H1 (cell line): ENCODE results near the gene ACVR2B. TPM values are rescaled to one million over a fixed set of nuclear protein-coding genes. Genes with fewer than 3 reads are reported as not detected.

Experiments used
- CTCF ChIA-PET: fragments of 300-600 bp; sonication (Branson Sonifier 250); formaldehyde crosslinking; loops from one replicate; lab custom pipeline; 2021; ENCODE audit not compliant: partially characterized antibody; lab: Charles Lee
- POLR2A ChIA-PET: fragments of 300-600 bp; sonication (Branson Sonifier 250); formaldehyde crosslinking; loops from one replicate; lab custom pipeline; 2021; ENCODE audit warnings: inconsistent platforms; ENCODE audit not compliant: partially characterized antibody; lab: Charles Lee
- DNase-seq, 2 experiments: peaks; one replicate each; pipeline versions ENCODE4 v3.0.0 to v3.0.0-alpha.2; 2010 to 2022; ENCODE audit warnings: low spot score in 2 of 2, low read depth in 1 of 2, mixed read lengths in 1 of 2
- FAIRE-seq: peaks from 2 replicates; lab custom pipeline; 2011; peaks lifted over from hg19 to GRCh38; lab: Jason Lieb, UNC
- H2AFZ ChIP-seq: 2 replicates; pipeline ENCODE4 v1.8.1; 2012; ENCODE audit warnings: low read length, inconsistent platforms
- H2AK5ac ChIP-seq: 2 replicates; pipeline ENCODE4 v1.6.1; 2013; ENCODE audit warnings: low read depth, low read length
- H2BK120ac ChIP-seq: replicated peaks from 2 replicates; pipeline ENCODE3; 2013; ENCODE audit warnings: low read depth, low read length, inconsistent platforms
- H2BK12ac ChIP-seq: 2 replicates; pipeline ENCODE4 v1.6.1; 2013; ENCODE audit warnings: low read depth, low read length
- H2BK15ac ChIP-seq: 2 replicates; pipeline ENCODE4 v1.6.1; 2013; ENCODE audit warnings: low read length
- H2BK20ac ChIP-seq: 2 replicates; pipeline ENCODE4 v1.6.1; 2013; ENCODE audit warnings: low read length
- H2BK5ac ChIP-seq: 2 replicates; pipeline ENCODE4 v1.6.1; 2013; ENCODE audit warnings: low read depth, low read length
- H3K14ac ChIP-seq: 2 replicates; pipeline ENCODE4 v1.6.1; 2013; ENCODE audit warnings: inconsistent platforms; ENCODE audit not compliant: insufficient read length
- H3K18ac ChIP-seq: 2 replicates; pipeline ENCODE4 v1.6.1; 2013; ENCODE audit warnings: low read length; ENCODE audit errors: extremely low read depth
- H3K23ac ChIP-seq: 2 replicates; pipeline ENCODE4 v1.6.1; 2013; ENCODE audit warnings: inconsistent platforms; ENCODE audit not compliant: insufficient read length
- H3K23me2 ChIP-seq: 2 replicates; pipeline ENCODE4 v1.6.1; 2013; ENCODE audit warnings: low read depth, low read length
- H3K27ac ChIP-seq: 2 replicates; pipeline ENCODE4 v1.6.1; 2011; ENCODE audit warnings: low read depth, low read length, inconsistent platforms
- H3K27me3 ChIP-seq, 4 experiments: replicated peaks in 1 of 4; 1 replicate in 1 of 4; 2 replicates in 3 of 4; pipeline versions ENCODE4 v1.6.1 to v1.8.1; 2011 to 2013; ENCODE audit warnings: low read length in 3 of 4, mild to moderate bottlenecking in 3 of 4, inconsistent platforms in 2 of 4, mixed read lengths in 2 of 4, moderate library complexity in 1 of 4; ENCODE audit not compliant: control insufficient read depth in 3 of 4, insufficient read depth in 3 of 4; ENCODE audit errors: extremely low read depth in 1 of 4
- H3K36me3 ChIP-seq, 4 experiments: 2 replicates each; pipeline versions ENCODE4 v1.6.1 to v1.8.1; 2011 to 2013; ENCODE audit warnings: mild to moderate bottlenecking in 4 of 4, low read length in 3 of 4, moderate library complexity in 2 of 4, control low read depth in 1 of 4, inconsistent platforms in 1 of 4; ENCODE audit not compliant: insufficient read depth in 4 of 4, control insufficient read depth in 2 of 4
- H3K4ac ChIP-seq: replicated peaks from 2 replicates; pipeline ENCODE3; 2013; ENCODE audit warnings: low read length, low read depth, mixed read lengths, inconsistent platforms; ENCODE audit not compliant: insufficient read length
- H3K4me1 ChIP-seq, 4 experiments: replicated peaks in 1 of 4; 1 replicate in 1 of 4; 2 replicates in 3 of 4; pipeline versions ENCODE4 v1.6.1 to v1.8.1; 2011 to 2013; ENCODE audit warnings: low read length in 3 of 4, inconsistent platforms in 2 of 4, mixed read lengths in 1 of 4; ENCODE audit not compliant: insufficient read depth in 4 of 4, control insufficient read depth in 3 of 4
- H3K4me2 ChIP-seq, 2 experiments: 2 replicates each; pipeline versions ENCODE4 v1.6.1 to v1.8.1; 2011 to 2013; ENCODE audit warnings: low read depth in 2 of 2, low read length in 2 of 2, control low read depth in 1 of 2, inconsistent platforms in 1 of 2, mild to moderate bottlenecking in 1 of 2; ENCODE audit not compliant: insufficient read depth in 1 of 2
- H3K4me3 ChIP-seq, 4 experiments: fragments of 200-600, 300-600 bp in 1 of 4; sonication (generic), shearing (Covaris generic), sonication (Bioruptor Twin) in 1 of 4; 2 replicates each; pipeline versions ENCODE4 v1.5.1 to v1.8.1; 2011 to 2016; ENCODE audit warnings: low read length in 4 of 4, low read depth in 3 of 4, control low read depth in 2 of 4, inconsistent platforms in 2 of 4, mild to moderate bottlenecking in 2 of 4, mixed read lengths in 1 of 4, moderate library complexity in 1 of 4; ENCODE audit not compliant: insufficient read depth in 2 of 4; ENCODE audit errors: extremely low read depth in 1 of 4
- H3K56ac ChIP-seq: replicated peaks from 2 replicates; pipeline ENCODE3; 2013; ENCODE audit warnings: low read depth, mild to moderate bottlenecking, mixed read lengths, low read length, inconsistent platforms; ENCODE audit not compliant: insufficient read length
- H3K79me1 ChIP-seq: 2 replicates; pipeline ENCODE4 v1.6.1; 2013; ENCODE audit warnings: low read depth, low read length, control low read depth
- H3K79me2 ChIP-seq, 2 experiments: 2 replicates each; pipeline versions ENCODE4 v1.6.1 to v1.8.1; 2012 to 2013; ENCODE audit warnings: low read length in 2 of 2, mild to moderate bottlenecking in 2 of 2, inconsistent platforms in 1 of 2; ENCODE audit not compliant: insufficient read depth in 2 of 2, control insufficient read depth in 1 of 2
- H3K9ac ChIP-seq, 4 experiments: replicated peaks in 1 of 4; 1 replicate in 1 of 4; 2 replicates in 3 of 4; pipeline versions ENCODE4 v1.6.1 to v1.8.1; 2011 to 2013; ENCODE audit warnings: low read depth in 3 of 4, low read length in 3 of 4, control low read depth in 2 of 4, mild to moderate bottlenecking in 2 of 4, moderate library complexity in 2 of 4, inconsistent platforms in 1 of 4; ENCODE audit errors: extremely low read depth in 1 of 4
- H3K9me3 ChIP-seq, 2 experiments: 2 replicates each; pipeline versions ENCODE4 v1.6.1 to v1.8.1; 2012 to 2013; ENCODE audit warnings: mild to moderate bottlenecking in 2 of 2, moderate library complexity in 2 of 2, control low read depth in 1 of 2, inconsistent platforms in 1 of 2, low read depth in 1 of 2, low read length in 1 of 2, mixed read lengths in 1 of 2; ENCODE audit not compliant: insufficient read depth in 2 of 2
- H4K20me1 ChIP-seq, 2 experiments: replicated peaks in 1 of 2; 2 replicates each; pipeline versions ENCODE3 to v1.8.1; 2011 to 2013; ENCODE audit warnings: inconsistent platforms in 2 of 2, low read length in 2 of 2, mild to moderate bottlenecking in 1 of 2; ENCODE audit not compliant: insufficient read depth in 2 of 2, control insufficient read depth in 1 of 2
- H4K5ac ChIP-seq: 2 replicates; pipeline ENCODE4 v1.6.1; 2013; ENCODE audit warnings: low read length, low read depth, mixed read lengths, inconsistent platforms; ENCODE audit not compliant: insufficient read length
- H4K8ac ChIP-seq: 2 replicates; pipeline ENCODE4 v1.8.0; 2013; ENCODE audit warnings: mild to moderate bottlenecking, moderate library complexity, low read length, inconsistent platforms; ENCODE audit not compliant: insufficient read depth; ENCODE audit errors: extremely low read depth
- H4K91ac ChIP-seq: replicated peaks from 2 replicates; pipeline ENCODE3; 2013; ENCODE audit warnings: low read length, mixed read lengths, inconsistent platforms; ENCODE audit not compliant: insufficient read length
- EP300 ChIP-seq, 2 experiments: IDR thresholded peaks; 1 replicate in 1 of 2; 2 replicates in 1 of 2; pipeline ENCODE4 v1.6.1; 2011 to 2012; ENCODE audit warnings: low read depth in 2 of 2, low read length in 2 of 2, mild to moderate bottlenecking in 2 of 2, borderline replicate concordance in 1 of 2, inconsistent platforms in 1 of 2, moderate library complexity in 1 of 2
- EZH2 ChIP-seq: fragments of 200-600 bp; sonication (generic); IDR thresholded peaks from 2 replicates; pipeline ENCODE4 v1.7.1; 2012; ENCODE audit warnings: low read depth, mild to moderate bottlenecking, moderate library complexity, low read length, inconsistent platforms; ENCODE audit not compliant: severe bottlenecking
- FOSL1 ChIP-seq: IDR thresholded peaks from 2 replicates; pipeline ENCODE4 v1.6.1; 2011; ENCODE audit warnings: mild to moderate bottlenecking, low read depth, low read length, moderate library complexity; ENCODE audit not compliant: insufficient read depth
- KDM1A ChIP-seq: fragments of 200-600, 300-600 bp; sonication (generic); IDR thresholded peaks from 2 replicates; pipeline ENCODE4 v1.7.1; 2016; ENCODE audit warnings: mild to moderate bottlenecking, low read length, borderline replicate concordance
- KDM5A ChIP-seq: fragments of 200-600 bp; IDR thresholded peaks from 2 replicates; pipeline ENCODE4 v1.7.1; 2012; ENCODE audit warnings: mild to moderate bottlenecking, low read length, inconsistent platforms, mixed read lengths
- PHF8 ChIP-seq: fragments of 200-600 bp; sonication (generic); conservative IDR thresholded peaks from 2 replicates; pipeline ENCODE4 v1.7.1; 2012; ENCODE audit warnings: low read depth, mild to moderate bottlenecking, inconsistent platforms, low read length, moderate library complexity
- TCF12 ChIP-seq: IDR thresholded peaks from 2 replicates; pipeline ENCODE4 v1.6.1; 2011; ENCODE audit warnings: low read depth, mild to moderate bottlenecking, low read length
- WGBS, 2 experiments: shearing (Covaris generic) in 1 of 2; methylation state at CpG; one replicate each; pipeline versions ENCODE4 v1.1.6 to v1.1.7; 2013 to 2015; ENCODE audit warnings: low lambda C conversion rate in 2 of 2, mixed read lengths in 2 of 2, inconsistent platforms in 1 of 2, low coverage in 1 of 2, missing lambda C conversion rate in 1 of 2; ENCODE audit not compliant: insufficient replicate concordance in 2 of 2, insufficient coverage in 1 of 2, insufficient read length in 1 of 2; ENCODE audit errors: extremely low coverage in 1 of 2, missing lambda C conversion rate in 1 of 2; 5-methylcytosine and 5-hydroxymethylcytosine counted together
- polyA plus RNA-seq, 7 experiments: library from polyadenylated mRNA; depleted of rRNA in 3 of 7; stranded (reverse) in 5 of 7; unstranded in 2 of 7; fragments of >200 nt in 5 of 7; fragments of 200-250 nt in 2 of 7; gene quantifications; 1 replicate in 5 of 7; 2 replicates in 1 of 7; 4 replicates in 1 of 7; pipeline versions ENCODE4 v1.2.1 to v1.2.3, GENCODE V29; 2011 to 2013; ENCODE audit warnings: missing spikeins in 2 of 7, mixed read lengths in 2 of 7
- total RNA-seq: library from RNA; stranded (reverse); fragmentation: NEBNext Ultra II Directional; extraction: Animal tissue kit (Norgen Biotek cat#: 25700); gene quantifications from 2 replicates; pipeline ENCODE4 v1.2.1, GENCODE V29; 2021

The ACVR2B gene
- total and polyA plus RNA-seq, 2 of the 8 experiments (the other 6 are each of a cell fraction or from before 2014, with no cell fraction given) = 24.7 to 109 TPM

GRCh38 chr3:38507120-38507519 lies 53.4 kb downstream of the ACVR2B start:
- H4K5ac ChIP-seq = no peak overlapping the region
- CTCF ChIA-PET = interaction anchor here (0.6 to 1.9 kb wide), 4 partner anchors 10 to 321 kb away, joined by 3 to 5 read pairs (median 4); no protein-coding TSS in a partner anchor
- WGBS, 2 experiments = 85% methylated on average over 2 of the region's 2 CpGs; no CpG with 5 or more reads in 1 of the 2 experiments
- TF ChIP-seq KDM1A (no peak), TCF12 (no peak), PHF8 (no peak), EZH2 (no peak), EP300 (IDR thresholded peaks at IDR 0.05; ENCODE audit: borderline replicate concordance in 1 of 2, low read depth in 2 of 2, low read length in 2 of 2) (no peak), KDM5A (no peak), FOSL1 (no peak)

More at GRCh38 chr3:38507120-38507519, 53.4 kb downstream of the ACVR2B start:
- Histone ChIP-seq H3K79me2 (no peaks in the 10 kb centered on the region), H3K9me3 (no peaks in the 10 kb centered on the region), H3K9ac (no peak overlapping the region), H4K20me1 (no peaks in the 10 kb centered on the region), H3K4ac (no peak overlapping the region), H3K4me3 (no peak overlapping the region), H2BK5ac (no peak overlapping the region), H3K4me2 (no peak overlapping the region), H3K36me3 (peaks cover 0 to 38% (median 11%) of the 10 kb centered on the region in 4 experiments; a peak in 6 of 8 replicates), H2BK120ac (no peak overlapping the region), H3K18ac (no peak overlapping the region), H4K8ac (no peak overlapping the region), H2AFZ (no peak overlapping the region), H3K79me1 (no peaks in the 10 kb centered on the region), H3K14ac (no peak overlapping the region), H3K23ac (no peak overlapping the region), H4K91ac (no peak overlapping the region), H3K56ac (no peak overlapping the region), H3K23me2 (no peaks in the 10 kb centered on the region), H2BK15ac (no peak overlapping the region), H3K27me3 (no peaks in the 10 kb centered on the region), H3K27ac (no peak overlapping the region), H2AK5ac (no peak overlapping the region), H2BK12ac (no peak overlapping the region), H2BK20ac (no peak overlapping the region), H3K4me1 (no peaks in the 10 kb centered on the region)
- POLR2A ChIA-PET = no interaction called here
- no peak for DNase-seq
- FAIRE-seq = no peak
